Measurements from ENCODE around the gene EFNA2. TPM values are rescaled to one million over a fixed set of nuclear protein-coding genes. Genes with fewer than 3 reads are reported as not detected.

The EFNA2 gene
- total and polyA plus RNA-seq, 2 of the 8 experiments (the other 6 are each of a cell fraction or from before 2014, with no cell fraction given): 4.0 to 7.0 TPM

GRCh38 chr19:1254081-1254527 is 31.6 kb upstream of the EFNA2 start:
- H3K4me1 ChIP-seq (replicated peaks in 1 of 4; ENCODE audit: control insufficient read depth in 3 of 4, insufficient read depth in 4 of 4, low read length in 3 of 4): peaks cover 0 to 26% (median 13%) of the 10 kb centered on the region in 4 experiments; a peak in 6 of 7 replicates
- H3K79me1 ChIP-seq (ENCODE audit: low read depth, low read length): peaks cover 12% of the 10 kb centered on the region; the same call in 1 of the 2 replicates
- no peak for FAIRE-seq
- peaks cover 26 to 75% (median 45%) of the 10 kb centered on the region in 4 experiments for H3K36me3 ChIP-seq (ENCODE audit: control insufficient read depth in 2 of 4, insufficient read depth in 4 of 4, low read length in 3 of 4)
- H4K5ac ChIP-seq (ENCODE audit: insufficient read length, low read depth, low read length): no peak overlapping the region
- H3K4ac ChIP-seq (replicated peaks; ENCODE audit: insufficient read length, low read depth, low read length): no peak overlapping the region
- no peak overlapping the region for H3K9ac ChIP-seq (replicated peaks in 1 of 4; ENCODE audit: extremely low read depth in 1 of 4, low read depth in 3 of 4, low read length in 3 of 4)
- H4K8ac ChIP-seq (ENCODE audit: extremely low read depth, insufficient read depth, low read length): peak overlapping the region; percentile 75; the same call in 1 of the 2 replicates
- no peak overlapping the region for H3K4me3 ChIP-seq (ENCODE audit: extremely low read depth in 1 of 4, insufficient read depth in 2 of 4, low read depth in 3 of 4, low read length in 4 of 4)
- no peak overlapping the region for H3K4me2 ChIP-seq (ENCODE audit: insufficient read depth in 1 of 2, low read depth in 2 of 2, low read length in 2 of 2)
- peaks cover 9 to 51% of the 10 kb centered on the region in 2 experiments for H3K79me2 ChIP-seq (ENCODE audit: control insufficient read depth in 1 of 2, insufficient read depth in 2 of 2, low read length in 2 of 2)
- no peak overlapping the region for H3K56ac ChIP-seq (replicated peaks; ENCODE audit: insufficient read length, low read depth, low read length)
- no peaks in the 10 kb centered on the region; a peak in 1 of 7 replicates for H3K27me3 ChIP-seq (replicated peaks in 1 of 4; ENCODE audit: control insufficient read depth in 3 of 4, extremely low read depth in 1 of 4, insufficient read depth in 3 of 4, low read length in 3 of 4)
- no peak overlapping the region for H3K27ac ChIP-seq (ENCODE audit: low read depth, low read length)
- H3K23me2 ChIP-seq (ENCODE audit: low read depth, low read length): peaks cover 2% of the 10 kb centered on the region; the same call in 1 of the 2 replicates
- no peak overlapping the region for H2BK20ac ChIP-seq (ENCODE audit: low read length)
- no peak overlapping the region; the same call in 1 of the 2 replicates for H2BK5ac ChIP-seq (ENCODE audit: low read depth, low read length)
- 96% methylated on average over 19 of the region's 37 CpGs; no CpG with 5 or more reads in 1 of the 2 experiments for WGBS, 2 experiments (ENCODE audit: extremely low coverage in 1 of 2, insufficient coverage in 1 of 2, insufficient read length in 1 of 2, insufficient replicate concordance in 2 of 2, low coverage in 1 of 2, low lambda C conversion rate in 2 of 2, missing lambda C conversion rate in 1 of 2)
- no peaks in the 10 kb centered on the region for H3K9me3 ChIP-seq (ENCODE audit: insufficient read depth in 2 of 2, low read depth in 1 of 2, low read length in 1 of 2)
- no peak overlapping the region for H4K91ac ChIP-seq (replicated peaks; ENCODE audit: insufficient read length, low read length)
- no peak overlapping the region for H3K18ac ChIP-seq (ENCODE audit: extremely low read depth, low read length)
- ChIA-PET POLR2A (ENCODE audit: partially characterized antibody) (interaction anchor here (0.9 to 19.4 kb wide), 6 partner anchors 10 to 227 kb away, joined by 3 to 456 read pairs (median 8); partner anchors contain the start of genes CIRBP, CNN2 and FAM174C), CTCF (ENCODE audit: partially characterized antibody) (interaction anchor here (1.4 to 15.9 kb wide), 3 partner anchors 9 to 13 kb away, joined by 4 to 212 read pairs (median 42); partner anchors contain the start of gene ATP5F1D)
- H3K14ac ChIP-seq (ENCODE audit: insufficient read length): no peak overlapping the region
- no peak overlapping the region for H2AK5ac ChIP-seq (ENCODE audit: low read depth, low read length)
- DNase-seq (ENCODE audit: low read depth in 1 of 2, low spot score in 2 of 2): no peak
- no peak overlapping the region for H2BK12ac ChIP-seq (ENCODE audit: low read depth, low read length)
- H3K23ac ChIP-seq (ENCODE audit: insufficient read length): no peak overlapping the region
- H4K20me1 ChIP-seq (replicated peaks in 1 of 2; ENCODE audit: control insufficient read depth in 1 of 2, insufficient read depth in 2 of 2, low read length in 2 of 2): peaks cover 24 to 38% of the 10 kb centered on the region in 2 experiments
- no peak overlapping the region for H2AFZ ChIP-seq (ENCODE audit: low read length)
- no peak overlapping the region for H2BK120ac ChIP-seq (replicated peaks; ENCODE audit: low read depth, low read length)
- no peak overlapping the region for H2BK15ac ChIP-seq (ENCODE audit: low read length)
- TF ChIP-seq ATF3 (IDR thresholded peaks at IDR 0.05; ENCODE audit: insufficient read depth, low read depth, low read length) (no peak), RBBP5 (IDR thresholded peaks at IDR 0.05; ENCODE audit: borderline replicate concordance, low read depth, low read length) (no peak), YY1 (IDR thresholded peaks at IDR 0.05; ENCODE audit: low read depth, low read length) (no peak), BACH1 (IDR thresholded peaks at IDR 0.05; ENCODE audit: low read length) (no peak), USF2 (IDR thresholded peaks at IDR 0.05; ENCODE audit: low read length) (no peak), TBP (IDR thresholded peaks at IDR 0.05; ENCODE audit: low read depth, low read length) (no peak), ASH2L (IDR thresholded peaks at IDR 0.05; ENCODE audit: low read length) (no peak), HDAC6 (IDR thresholded peaks at IDR 0.05; ENCODE audit: low read depth, low read length) (no peak), GABPA (IDR thresholded peaks at IDR 0.05; ENCODE audit: borderline replicate concordance, insufficient read depth, low read length) (no peak), CTBP2 (IDR thresholded peaks at IDR 0.05; ENCODE audit: borderline replicate concordance, insufficient read depth, insufficient read length, low read length) (no peak), TEAD4 (IDR thresholded peaks at IDR 0.05; ENCODE audit: low read depth, low read length) (no peak), BCL11A (IDR thresholded peaks at IDR 0.05; ENCODE audit: low read depth in 2 of 2, low read length in 2 of 2) (no peak)
